Fibroblast of lung (primary cell): ENCODE results near the gene ATAT1. TPM values are rescaled to one million over a fixed set of nuclear protein-coding genes. Genes with fewer than 3 reads are reported as not detected.

Experiments
- DNase-seq, 2 donors: peaks; one replicate each; pipeline versions ENCODE4 v3.0.0 to v3.0.0-alpha.2; 2010; ENCODE audit warnings: low read depth in 2 of 2
- H2AFZ ChIP-seq: 2 replicates; pipeline ENCODE4 v1.5.1; 2012; ENCODE audit warnings: low read length, control low read depth, inconsistent platforms
- H3K27ac ChIP-seq: 2 replicates; pipeline ENCODE4 v1.5.1; 2011; ENCODE audit warnings: low read length, control low read depth; ENCODE audit not compliant: insufficient read depth
- H3K27me3 ChIP-seq: 2 replicates; pipeline ENCODE4 v1.5.1; 2011; ENCODE audit warnings: mild to moderate bottlenecking, low read length; ENCODE audit not compliant: control insufficient read depth, insufficient read depth
- H3K36me3 ChIP-seq: 2 replicates; pipeline ENCODE4 v1.5.1; 2011; ENCODE audit warnings: low read length; ENCODE audit not compliant: control insufficient read depth, insufficient read depth
- H3K4me1 ChIP-seq: 2 replicates; pipeline ENCODE4 v1.5.1; 2011; ENCODE audit warnings: low read length; ENCODE audit not compliant: control insufficient read depth, insufficient read depth; ENCODE audit errors: extremely low read depth
- H3K4me2 ChIP-seq: 2 replicates; pipeline ENCODE4 v1.5.1; 2011; ENCODE audit warnings: low read length, control low read depth; ENCODE audit not compliant: insufficient read depth; ENCODE audit errors: extremely low read depth
- H3K4me3 ChIP-seq, 4 experiments: fragments of 200-600 bp in 1 of 4; sonication (generic) in 1 of 4; replicated peaks in 1 of 4; 2 replicates each; pipeline ENCODE4 v1.5.1; 2011 to 2016; ENCODE audit warnings: low read length in 4 of 4, low read depth in 3 of 4, mild to moderate bottlenecking in 3 of 4, control low read depth in 2 of 4, inconsistent platforms in 1 of 4, mixed read lengths in 1 of 4; ENCODE audit not compliant: insufficient read depth in 1 of 4; ENCODE audit errors: control extremely low read depth in 1 of 4
- H3K79me2 ChIP-seq: 2 replicates; pipeline ENCODE4 v1.5.1; 2012; ENCODE audit warnings: mild to moderate bottlenecking, low read length, inconsistent platforms; ENCODE audit not compliant: control insufficient read depth, insufficient read depth
- H3K9ac ChIP-seq: 2 replicates; pipeline ENCODE4 v1.5.1; 2011; ENCODE audit warnings: mild to moderate bottlenecking, low read length, control low read depth; ENCODE audit not compliant: insufficient read depth
- H3K9me3 ChIP-seq: 2 replicates; pipeline ENCODE4 v1.5.1; 2012; ENCODE audit warnings: low read depth, low read length; ENCODE audit not compliant: control insufficient read depth, insufficient read depth
- H4K20me1 ChIP-seq: 2 replicates; pipeline ENCODE4 v1.5.1; 2011; ENCODE audit warnings: low read length; ENCODE audit not compliant: control insufficient read depth, insufficient read depth; ENCODE audit errors: extremely low read depth
- CTCF ChIP-seq, 2 donors: IDR thresholded peaks in 1 of 2; conservative IDR thresholded peaks in 1 of 2; 1 replicate in 1 of 2; 2 replicates in 1 of 2; pipeline ENCODE4 v1.5.1; 2011 to 2012; ENCODE audit warnings: low read length in 2 of 2, control low read depth in 1 of 2, inconsistent platforms in 1 of 2, low read depth in 1 of 2, mild to moderate bottlenecking in 1 of 2
- EZH2 ChIP-seq: IDR thresholded peaks from 2 replicates; pipeline ENCODE4 v1.5.1; 2012; ENCODE audit warnings: low read length, control low read depth, mild to moderate bottlenecking; ENCODE audit errors: missing control alignments
- polyA plus RNA-seq, 2 donors: library from polyadenylated mRNA; depleted of rRNA in 1 of 2; stranded (reverse) in 1 of 2; unstranded in 1 of 2; fragments of >200 nt; gene quantifications; 2 replicates each; pipeline ENCODE4 v1.2.1, GENCODE V29; 2011 to 2012; ENCODE audit warnings: missing spikeins in 1 of 2
- total RNA-seq: library from RNA; depleted of rRNA; stranded (reverse); fragments of >200 nt; gene quantifications from 2 replicates; pipeline ENCODE4 v1.2.1, GENCODE V29; 2014

The ATAT1 gene
- total and polyA plus RNA-seq, 2 donors (not counting 1 experiment from before 2014, with no cell fraction given): 5.1 to 6.8 TPM

DNA sequence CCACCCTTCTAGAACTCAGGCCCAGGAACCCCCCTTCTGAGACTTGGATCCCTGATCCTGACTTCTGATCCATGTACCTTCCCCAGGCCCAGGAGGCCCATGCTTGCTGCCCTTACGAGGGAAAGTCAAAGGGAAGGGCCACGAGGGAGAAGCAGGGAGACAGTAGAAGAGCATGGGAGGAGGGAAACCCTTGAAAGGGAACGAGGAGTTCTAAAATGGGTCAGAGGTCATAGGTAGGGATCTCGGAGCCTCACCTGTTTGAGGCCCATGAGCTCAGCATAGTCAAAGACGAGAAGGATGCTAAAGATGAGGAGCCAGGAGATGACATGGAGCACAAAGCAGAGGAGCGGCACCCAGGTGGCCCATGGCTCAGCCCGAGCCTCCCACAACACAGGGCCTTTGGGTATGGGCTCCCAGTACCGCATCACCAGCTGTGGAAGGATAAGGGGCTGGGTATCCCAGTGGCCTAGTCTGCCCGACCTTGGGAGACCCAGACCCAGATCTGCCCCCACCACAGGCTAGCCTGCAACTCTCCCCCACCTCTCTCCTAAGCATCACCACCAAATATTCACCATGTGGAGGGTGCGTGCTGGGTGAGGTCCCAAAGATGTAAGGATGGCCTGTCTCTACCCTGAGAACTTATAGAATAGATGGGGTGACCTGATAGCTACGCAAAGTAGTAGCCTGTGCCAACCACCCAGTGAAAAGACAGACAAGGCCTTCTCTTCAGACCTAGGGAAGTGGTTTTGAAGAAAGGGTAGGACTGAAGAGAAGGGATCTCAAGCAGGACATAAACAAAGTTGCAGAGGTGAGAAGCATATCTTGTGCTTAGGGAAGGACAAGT, 62.6 kb downstream of the ATAT1 start:
- no peak overlapping the region for H2AFZ ChIP-seq
- peaks cover 27% of the 10 kb centered on the region for H3K4me1 ChIP-seq
- TF ChIP-seq CTCF (conservative IDR thresholded peaks at IDR 0.05 in 1 of 2, IDR thresholded peaks at IDR 0.05 in 1 of 2; ENCODE audit: low read depth in 1 of 2, low read length in 2 of 2): no peak
- no peak for TF ChIP-seq EZH2
- peaks cover 53% of the 10 kb centered on the region for H3K79me2 ChIP-seq
- DNase-seq: no peak
- no peaks in the 10 kb centered on the region for H3K9me3 ChIP-seq
- peak overlapping the region; percentile 75 to 95 (median 81) for H3K4me3 ChIP-seq
- H4K20me1 ChIP-seq: no peaks in the 10 kb centered on the region
- H3K36me3 ChIP-seq: peaks cover 4% of the 10 kb centered on the region
- no peaks in the 10 kb centered on the region for H3K27me3 ChIP-seq
- no peak overlapping the region for H3K9ac ChIP-seq
- H3K4me2 ChIP-seq: peak overlapping the region; percentile 100
- peak overlapping the region; percentile 99 for H3K27ac ChIP-seq

DNA sequence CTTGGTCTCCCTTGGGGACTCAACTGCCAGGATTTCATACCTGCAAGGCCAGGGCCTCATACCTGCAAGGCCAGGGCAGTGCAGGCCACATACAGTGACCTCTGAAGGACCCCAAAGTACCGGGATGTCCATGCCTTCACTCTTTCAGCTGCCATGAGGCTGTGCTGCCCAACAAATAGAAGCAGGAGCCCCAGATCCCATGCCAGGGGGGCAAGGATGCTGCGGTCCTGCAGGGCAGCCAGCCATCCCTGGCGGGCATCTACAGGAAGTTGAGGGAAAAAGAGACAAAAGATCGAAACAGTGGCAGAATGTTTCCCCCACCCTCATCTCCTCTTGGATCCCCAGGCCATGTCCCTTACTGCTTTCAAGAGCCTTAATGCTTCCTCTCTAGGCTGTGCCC, 63.3 kb downstream of the ATAT1 start:
- no peak for DNase-seq
- H3K79me2 ChIP-seq: peaks cover 46% of the 10 kb centered on the region
- H3K27ac ChIP-seq: peak overlapping the region; percentile 99

More for the DNA sequence above, 63.3 kb downstream of the ATAT1 start:
- Histone ChIP-seq H3K4me1 (peaks cover 27% of the 10 kb centered on the region), H3K4me3 (peak overlapping the region; percentile 75 to 95 (median 81)), H3K36me3 (peaks cover 2% of the 10 kb centered on the region), H3K4me2 (peak overlapping the region; percentile 91), H3K9me3 (no peaks in the 10 kb centered on the region), H3K9ac (peak overlapping the region; percentile 69), H2AFZ (no peak overlapping the region), H4K20me1 (no peaks in the 10 kb centered on the region), H3K27me3 (no peaks in the 10 kb centered on the region)
- TF ChIP-seq CTCF (conservative IDR thresholded peaks at IDR 0.05 in 1 of 2, IDR thresholded peaks at IDR 0.05 in 1 of 2; ENCODE audit: low read depth in 1 of 2, low read length in 2 of 2) (no peak), EZH2 (no peak)
